ENCODE data around the gene ZNF549.
A peak's percentile ranks its signal among the peaks of the same experiment; 100 is the strongest.
"Not testable (repeated sequence)": the region's sequence is repeated elsewhere in the genome, so short reads cannot be mapped to it uniquely, and the experiment has no call there.

ZNF549 gene

GRCh38 chr19:57527136-57527881 lies at the start of gene ZNF549:
Gene ZNF549 (plus strand): TSS chr19:57527356. CDS start chr19:57527574, 218 bp downstream.
- peak in 55 of 56 donors; percentile 24 to 92 (median 68) for DNase-seq

DNA sequence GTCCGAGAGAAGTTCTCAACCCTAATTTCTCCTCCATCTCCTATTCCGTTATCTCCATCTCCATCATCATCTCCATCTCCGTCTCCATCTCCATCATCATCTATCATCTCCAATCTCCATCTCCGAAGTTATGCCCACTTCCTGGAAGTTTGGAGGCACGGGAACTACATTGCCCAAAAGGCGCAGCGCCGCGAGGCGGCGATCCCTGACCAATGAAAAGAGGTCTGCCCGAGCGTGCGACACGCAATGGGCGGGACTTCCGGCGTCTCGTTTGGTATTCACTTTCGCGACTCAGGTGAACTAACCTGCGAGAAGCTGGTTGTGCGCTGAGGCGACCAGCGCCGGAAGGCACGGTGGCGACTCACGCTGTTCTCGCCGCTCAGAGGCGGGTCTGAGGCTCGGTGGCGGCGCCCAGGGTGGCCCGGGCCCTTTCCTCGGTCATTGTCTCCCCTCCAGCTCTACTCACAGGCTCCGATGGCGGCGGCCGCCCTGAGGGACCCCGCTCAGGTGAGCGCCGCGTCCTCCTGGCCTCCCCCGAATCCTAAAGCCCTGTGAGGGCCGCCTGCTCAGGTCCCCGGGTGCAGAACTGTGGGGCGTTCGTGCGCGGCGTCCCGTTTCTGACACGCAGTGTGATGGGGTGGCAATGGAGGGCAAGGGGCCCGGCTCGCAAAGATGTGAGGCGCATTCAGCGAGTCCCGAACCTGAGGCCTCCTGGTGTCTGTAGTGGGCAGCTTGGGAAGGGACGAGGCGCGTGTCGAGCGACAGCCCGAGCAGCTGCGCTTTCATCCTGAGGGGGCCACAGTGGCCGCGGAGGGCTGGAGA lies 39.5 kb upstream of the ZNF549 start, which contains the start of gene ZNF419:
TSS of gene ZNF419 (plus strand) at position 274 of the 822 bp plus-strand sequence. CDS start at position 475, 201 bp downstream.
- peak; percentile 35 to 96 (median 83) for DNase-seq

GRCh38 chr19:57488299-57488644 lies 38.9 kb upstream of the ZNF549 start:
- DNase-seq = not testable (repeated sequence)

DNA sequence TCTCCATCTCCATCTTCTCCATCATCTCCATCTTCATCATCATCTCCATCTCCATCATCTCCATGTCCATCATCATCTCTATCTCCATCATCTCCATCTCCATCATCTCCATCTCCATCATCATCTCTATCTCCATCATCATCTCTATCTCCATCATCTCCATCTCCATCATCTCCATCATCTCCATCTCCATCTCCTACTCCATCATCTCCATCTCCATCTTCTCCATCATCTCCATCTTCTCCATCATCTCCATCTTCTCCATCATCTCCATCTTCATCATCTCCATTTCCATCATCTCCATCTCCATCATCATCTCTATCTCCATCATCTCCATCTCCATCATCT lies 27.9 kb upstream of the ZNF549 start:
- DNase-seq = not testable (repeated sequence)

DNA sequence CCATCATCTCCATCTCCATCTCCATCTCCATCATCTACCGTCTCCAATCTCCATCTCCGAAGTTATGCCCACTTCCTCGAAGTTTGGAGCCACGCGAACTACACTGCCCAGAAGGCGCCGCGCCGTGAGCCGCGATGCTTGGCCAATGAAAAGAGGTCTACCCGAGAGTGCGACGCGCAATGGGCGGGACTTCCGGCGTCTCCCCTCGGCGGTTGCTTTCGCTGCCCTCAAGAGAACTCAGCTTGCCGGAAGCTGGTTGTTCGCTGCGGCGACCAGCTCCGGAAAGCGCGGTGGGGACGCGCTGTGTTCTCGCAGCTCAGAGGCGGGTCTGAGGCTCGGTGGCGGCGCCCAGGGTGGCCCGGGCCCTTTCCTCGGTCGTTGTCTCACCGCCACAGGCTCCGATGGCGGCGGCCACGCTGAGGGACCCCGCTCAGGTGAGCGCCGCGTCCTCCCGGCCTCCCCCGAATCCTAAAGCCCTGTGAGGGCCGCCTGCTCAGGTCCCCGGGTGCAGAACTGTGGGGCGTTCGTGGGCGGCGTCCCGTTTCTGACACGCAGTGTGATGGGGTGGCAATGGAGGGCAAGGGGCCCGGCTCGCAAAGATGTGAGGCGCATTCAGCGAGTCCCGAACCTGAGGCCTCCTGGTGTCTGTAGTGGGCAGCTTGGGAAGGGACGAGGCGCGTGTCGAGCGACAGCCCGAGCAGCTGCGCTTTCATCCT lies 27.3 kb upstream of the ZNF549 start, which contains the start of gene ZNF773:
TSS of gene ZNF773 (plus strand) at position 259 of the 716 bp plus-strand sequence. CDS start at position 402, 143 bp downstream.
- DNase-seq = peak; percentile 4 to 94 (median 72)

GRCh38 chr19:57500400-57500799 lies 26.8 kb upstream of the ZNF549 start:
- DNase-seq = not testable (repeated sequence)

- DNase-seq = no peak
These were observed 21.0 kb upstream of the ZNF549 start for GRCh38 chr19:57506163-57506562.

- no peak for DNase-seq
These were observed 15.7 kb upstream of the ZNF549 start for GRCh38 chr19:57511484-57511883.

DNA sequence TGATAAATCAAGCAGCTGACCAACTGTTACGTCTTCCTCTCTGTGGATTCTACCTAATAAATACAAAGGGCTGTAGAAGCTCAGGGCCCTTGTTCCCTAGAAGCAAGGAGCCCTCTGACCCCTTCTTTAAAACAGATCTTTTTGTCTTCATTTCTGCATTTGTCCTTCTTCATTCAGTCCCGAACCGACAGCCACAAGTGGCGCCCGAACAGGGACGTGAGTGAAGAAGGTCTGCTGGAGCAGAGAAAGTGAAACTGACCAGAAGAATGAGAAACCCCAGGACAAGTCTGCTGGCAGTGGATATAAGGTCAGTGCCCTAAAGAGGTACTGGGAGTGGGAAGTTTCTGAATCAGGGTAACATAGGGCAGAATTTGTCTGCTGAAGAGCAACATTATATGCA lies 14.3 kb upstream of the ZNF549 start:
- no peak for DNase-seq

GRCh38 chr19:57515255-57515654 lies 11.9 kb upstream of the ZNF549 start:
- DNase-seq = no peak

DNA sequence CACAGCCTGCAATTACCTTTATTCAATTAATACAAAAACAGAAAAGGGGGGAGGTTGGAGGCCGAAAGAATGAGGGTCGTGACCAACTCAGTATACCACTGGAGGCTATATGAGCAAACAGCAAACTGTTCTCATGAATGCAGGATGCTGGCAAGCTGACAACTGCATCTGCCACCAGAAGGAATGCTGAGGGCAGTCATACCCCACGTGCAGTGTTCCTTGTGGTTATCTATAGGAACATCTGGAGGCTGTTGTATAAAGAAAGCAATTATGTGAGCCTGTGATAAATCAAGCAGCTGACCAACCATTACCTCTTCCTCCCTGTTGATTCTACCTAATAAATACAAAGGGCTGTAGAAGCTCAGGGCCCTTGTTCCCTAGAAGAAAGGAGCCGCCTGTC lies 9.1 kb upstream of the ZNF549 start:
- not testable (repeated sequence) for DNase-seq

DNA sequence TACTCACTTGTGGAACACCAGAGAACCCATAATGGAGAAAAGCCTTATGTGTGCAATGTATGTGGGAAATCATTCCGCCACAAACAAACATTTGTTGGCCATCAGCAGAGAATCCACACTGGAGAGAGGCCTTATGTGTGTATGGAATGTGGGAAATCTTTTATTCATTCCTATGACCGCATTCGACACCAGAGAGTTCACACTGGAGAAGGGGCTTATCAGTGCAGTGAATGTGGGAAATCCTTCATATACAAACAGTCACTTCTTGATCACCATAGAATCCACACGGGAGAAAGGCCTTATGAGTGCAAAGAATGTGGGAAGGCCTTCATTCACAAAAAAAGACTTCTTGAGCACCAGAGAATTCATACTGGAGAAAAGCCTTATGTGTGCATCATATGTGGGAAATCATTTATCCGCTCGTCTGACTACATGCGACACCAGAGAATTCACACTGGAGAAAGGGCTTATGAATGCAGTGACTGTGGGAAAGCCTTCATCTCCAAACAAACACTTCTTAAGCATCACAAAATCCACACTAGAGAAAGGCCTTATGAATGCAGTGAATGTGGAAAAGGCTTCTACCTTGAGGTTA lies 10.9 kb downstream of the ZNF549 start:
- no peak for DNase-seq

DNA sequence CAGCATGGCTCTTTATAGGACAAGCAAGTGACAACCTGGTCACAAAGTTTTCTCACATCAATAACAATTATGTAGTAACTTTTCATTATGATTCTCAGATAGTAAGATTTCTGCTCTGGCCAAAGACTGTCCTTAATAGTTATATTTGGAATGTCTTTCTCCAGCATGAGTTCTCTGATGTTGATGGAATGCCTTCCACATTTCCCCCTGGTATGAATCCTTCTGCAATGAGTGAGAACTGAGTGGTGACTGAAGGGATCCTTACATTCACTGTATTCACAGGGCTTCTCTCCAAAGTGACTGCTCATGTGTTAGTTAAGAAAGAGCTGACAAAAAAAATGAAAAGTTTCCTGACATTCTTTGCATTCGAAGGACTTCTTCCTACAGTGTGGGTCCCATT lies 19.4 kb downstream of the ZNF549 start:
- DNase-seq = no peak

GRCh38 chr19:57552432-57552831 lies 25.3 kb downstream of the ZNF549 start:
- DNase-seq = no peak

GRCh38 chr19:57557659-57558058 lies 30.5 kb downstream of the ZNF549 start:
- DNase-seq = no peak

DNA sequence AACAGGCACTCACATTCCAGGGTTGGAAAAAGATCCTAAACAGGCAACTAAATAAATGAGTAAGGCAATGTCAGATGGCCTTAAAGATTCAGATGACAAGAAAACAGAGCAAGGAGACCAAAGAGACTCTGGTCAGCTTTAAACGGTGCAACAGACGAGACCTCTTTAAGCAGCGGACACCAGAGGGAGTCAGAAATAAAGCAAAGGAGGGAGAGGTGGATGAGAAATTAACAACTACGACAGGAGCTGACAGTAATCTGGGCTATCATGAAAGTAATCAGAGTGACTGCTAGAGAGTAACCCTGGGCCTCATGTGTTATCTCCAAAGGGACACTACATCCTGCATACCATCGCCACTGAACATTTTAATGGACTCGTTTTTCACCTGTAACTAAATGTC lies 31.4 kb downstream of the ZNF549 start:
- no peak for DNase-seq

DNA sequence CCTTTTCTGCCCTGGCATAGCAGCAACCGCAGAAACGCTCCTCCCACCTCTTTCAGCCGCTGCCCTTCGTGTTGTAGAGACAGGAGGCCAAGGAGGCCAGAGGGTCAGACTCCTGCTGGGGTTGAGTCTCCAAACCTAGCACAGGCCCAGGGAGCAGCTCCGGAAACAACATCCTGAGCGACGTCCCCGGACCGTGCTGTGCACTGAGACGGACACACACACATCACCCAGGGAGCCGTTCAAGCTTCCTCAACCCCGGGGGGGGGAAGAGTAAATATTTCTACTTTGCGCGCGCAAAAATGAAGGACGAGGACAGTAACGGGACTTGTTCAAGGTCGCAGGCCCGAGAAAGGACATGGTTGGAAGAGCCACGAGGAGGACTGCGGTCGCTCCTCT lies 31.9 kb downstream of the ZNF549 start:
- DNase-seq = peak in 4 of 56 donors; percentile 1 to 13 (median 5)

DNA sequence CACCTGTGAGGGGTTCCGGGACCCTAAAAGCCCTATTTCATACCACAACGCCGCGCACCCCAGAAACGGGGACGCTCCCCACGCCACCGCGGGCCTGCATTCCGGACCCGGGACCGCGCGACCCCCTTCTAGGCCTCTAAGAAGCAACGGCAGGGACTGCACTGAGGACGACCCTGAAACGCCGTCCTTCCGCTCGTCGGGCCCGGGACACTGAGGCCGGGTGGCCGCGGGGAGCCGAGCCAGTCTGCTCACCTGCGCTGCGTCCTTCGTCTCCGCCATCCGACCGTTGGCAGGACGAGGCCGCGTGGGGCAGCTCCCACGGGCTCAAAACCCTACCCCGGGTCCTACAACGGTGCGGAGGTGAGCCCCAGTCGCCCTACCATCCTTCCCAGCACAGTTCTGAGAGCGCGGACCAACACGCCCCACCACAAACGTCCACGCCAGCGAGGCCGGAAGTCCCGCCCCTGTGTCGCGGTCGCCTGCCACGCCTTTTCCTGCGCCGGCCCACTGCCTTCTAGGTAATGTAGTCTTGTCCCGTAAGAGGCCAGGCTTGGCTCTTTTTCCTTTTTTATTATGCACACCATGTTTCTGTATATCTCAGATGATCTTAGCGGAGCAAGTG lies 32.4 kb downstream of the ZNF549 start, which contains the start of gene ZNF550:
TSS of gene ZNF550 (minus strand) at position 460 of the 622 bp plus-strand sequence. CDS start at position 279, 181 bp downstream.
- peak in 55 of 56 donors; percentile 26 to 94 (median 76) for DNase-seq

DNA sequence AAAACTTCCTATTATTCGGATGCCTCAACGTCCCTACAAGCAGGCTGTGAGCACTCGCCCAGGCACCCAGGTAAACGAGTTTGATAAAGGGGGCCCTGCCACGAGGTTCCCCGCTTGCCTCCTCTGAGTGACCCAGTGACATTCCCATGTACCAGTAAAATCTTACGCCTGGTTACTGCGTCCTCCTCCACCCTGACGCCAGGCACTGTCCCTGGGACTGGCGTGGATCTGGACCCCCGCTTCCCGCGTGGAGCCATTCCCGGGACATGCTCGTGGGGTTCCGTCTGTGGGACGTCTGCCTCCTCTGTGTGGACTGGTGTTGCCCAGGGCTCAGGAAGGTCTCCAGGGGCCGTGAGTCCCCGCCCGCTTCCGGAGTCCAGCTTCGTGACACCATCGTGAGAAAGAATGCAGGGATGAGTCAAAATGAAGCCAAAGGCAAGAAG lies 32.9 kb downstream of the ZNF549 start:
- DNase-seq = peak in 3 of 56 donors; percentile 25 to 39 (median 30)

DNA sequence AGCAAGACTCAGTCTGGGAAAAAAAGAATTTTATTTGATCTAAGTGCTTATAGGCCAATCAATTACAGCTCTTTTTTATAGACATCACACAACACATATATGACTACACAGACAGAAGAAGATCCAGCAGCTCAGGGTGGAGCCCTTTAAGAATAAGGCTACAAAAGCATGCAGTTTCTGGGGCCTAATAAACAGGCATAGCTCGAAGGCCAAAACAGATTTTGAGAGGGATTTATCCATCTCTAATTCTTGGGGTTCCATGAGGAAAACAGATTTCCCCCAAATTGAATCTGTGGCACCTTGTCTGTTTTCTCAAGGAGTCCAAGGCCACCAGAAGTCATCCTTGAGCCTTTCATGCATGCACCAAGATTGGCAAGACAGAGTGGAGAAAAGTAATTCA lies 36.4 kb downstream of the ZNF549 start:
- no peak for DNase-seq
